ENCODE data around the gene ZNF93. TPM values are rescaled to one million over a fixed set of nuclear protein-coding genes. Genes with fewer than 3 reads are reported as not detected.
"Not testable (repeated sequence)": the region's sequence is repeated elsewhere in the genome, so short reads cannot be mapped to it uniquely, and the experiment has no call there.

The ZNF93 gene
- total and polyA plus RNA-seq, 4 donors, result 10.5 to 14.3 (median 11.2) TPM

GRCh38 chr19:19933432-19934314 lies 32.9 kb downstream of the ZNF93 start:
- WGBS (ENCODE audit: insufficient coverage), result no CpG with 5 or more reads among the region's 3 CpGs
- not testable (repeated sequence) for H3K36me3 ChIP-seq (ENCODE audit: control insufficient read depth, insufficient read depth, low read length); H3K27me3 ChIP-seq (ENCODE audit: control insufficient read depth, insufficient read depth, low read length); H3K4me3 ChIP-seq (ENCODE audit: low read depth, low read length); H3K4me1 ChIP-seq (ENCODE audit: control insufficient read depth, insufficient read depth, low read length); DNase-seq (ENCODE audit: low read depth in 4 of 6, low spot score in 6 of 6); H3K27ac ChIP-seq (ENCODE audit: low read depth, low read length)
- peaks cover 10% of the 10 kb centered on the region for H3K9me3 ChIP-seq (ENCODE audit: control insufficient read depth, insufficient read depth, low read length)

GRCh38 chr19:19937403-19937802 lies 36.7 kb downstream of the ZNF93 start:
- H3K4me1 ChIP-seq (ENCODE audit: control insufficient read depth, insufficient read depth, low read length), result no peaks in the 10 kb centered on the region
- H3K36me3 ChIP-seq (ENCODE audit: control insufficient read depth, insufficient read depth, low read length), result no peaks in the 10 kb centered on the region
- H3K9me3 ChIP-seq (ENCODE audit: control insufficient read depth, insufficient read depth, low read length), result peaks cover 5% of the 10 kb centered on the region
- DNase-seq (ENCODE audit: low read depth in 4 of 6, low spot score in 6 of 6), result no peak
- no peak overlapping the region for H3K4me3 ChIP-seq (ENCODE audit: low read depth, low read length)
- H3K27me3 ChIP-seq (ENCODE audit: control insufficient read depth, insufficient read depth, low read length), result no peaks in the 10 kb centered on the region
- H3K27ac ChIP-seq (ENCODE audit: low read depth, low read length), result no peak overlapping the region
- no CpG with 5 or more reads among the region's 2 CpGs for WGBS (ENCODE audit: insufficient coverage)

DNA sequence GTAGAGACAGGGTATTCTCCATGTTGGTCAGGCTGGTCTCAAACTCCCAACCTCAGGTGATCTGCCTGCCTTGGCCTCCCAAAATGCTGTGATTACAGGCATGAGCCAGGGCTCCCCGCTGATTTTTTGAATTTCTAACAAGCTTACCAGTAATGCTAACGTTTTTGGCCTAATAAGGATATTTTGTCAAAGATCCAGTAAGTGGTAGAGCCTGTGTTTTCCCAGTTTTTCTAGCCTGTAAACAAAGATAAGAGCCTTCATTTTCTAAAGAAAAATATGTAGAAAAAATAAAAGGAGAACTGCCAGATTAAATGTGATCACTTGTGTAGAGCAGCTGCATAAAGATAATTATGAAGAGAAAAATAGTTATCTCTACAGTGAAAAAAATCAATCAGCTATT lies 37.7 kb downstream of the ZNF93 start:
- H3K27ac ChIP-seq (ENCODE audit: low read depth, low read length), result no peak overlapping the region
- H3K9me3 ChIP-seq (ENCODE audit: control insufficient read depth, insufficient read depth, low read length), result peaks cover 4% of the 10 kb centered on the region
- H3K27me3 ChIP-seq (ENCODE audit: control insufficient read depth, insufficient read depth, low read length), result no peaks in the 10 kb centered on the region
- no peak overlapping the region for H3K4me3 ChIP-seq (ENCODE audit: low read depth, low read length)
- H3K36me3 ChIP-seq (ENCODE audit: control insufficient read depth, insufficient read depth, low read length), result no peaks in the 10 kb centered on the region
- no peak for DNase-seq (ENCODE audit: low read depth in 4 of 6, low spot score in 6 of 6)
- no peaks in the 10 kb centered on the region for H3K4me1 ChIP-seq (ENCODE audit: control insufficient read depth, insufficient read depth, low read length)
- WGBS (ENCODE audit: insufficient coverage), result no CpG with 5 or more reads among the region's 2 CpGs

DNA sequence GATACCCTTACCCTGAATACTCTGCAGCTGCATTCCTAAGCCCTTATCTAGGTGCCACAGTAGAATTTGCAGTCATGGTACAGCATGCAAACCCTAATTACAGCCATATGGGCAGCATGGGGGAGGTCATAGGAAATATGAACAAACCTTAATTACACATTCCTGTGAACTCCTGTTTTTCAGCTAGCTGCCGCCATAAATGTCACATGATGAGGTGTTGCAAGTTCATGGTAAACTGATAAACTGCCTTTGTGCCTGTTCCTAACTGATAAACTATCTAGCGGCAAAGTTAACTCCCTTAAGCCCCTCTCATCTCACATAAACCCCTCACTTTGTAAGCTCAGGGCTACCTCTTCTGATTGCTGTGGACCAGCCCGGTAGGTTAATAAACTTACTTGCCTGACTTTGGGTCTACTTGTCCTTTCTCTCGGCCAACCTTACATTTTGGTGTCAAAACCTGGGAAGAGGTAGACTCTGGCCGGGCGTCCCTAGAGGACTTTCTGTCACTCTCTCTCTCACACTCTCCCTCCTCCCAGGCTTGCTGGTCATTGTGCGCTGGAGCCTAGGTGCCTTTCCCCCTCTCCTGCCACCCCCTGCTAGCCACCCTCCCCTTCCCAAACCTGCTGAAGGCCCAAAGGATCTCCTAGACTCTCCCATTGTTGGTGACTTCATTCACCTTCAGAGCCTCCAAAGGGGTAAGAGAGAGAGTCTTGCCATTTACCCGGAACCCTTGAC lies 43.3 kb downstream of the ZNF93 start:
- no peak overlapping the region for H3K27ac ChIP-seq (ENCODE audit: low read depth, low read length)
- WGBS (ENCODE audit: insufficient coverage), result 91% methylated on average over 7 of the region's 8 CpGs
- H3K4me3 ChIP-seq (ENCODE audit: low read depth, low read length), result no peak overlapping the region

GRCh38 chr19:19944583-19944880 lies 43.8 kb downstream of the ZNF93 start:
- DNase-seq (ENCODE audit: low read depth in 4 of 6, low spot score in 6 of 6), result no peak
- 96% methylated on average over 3 of the region's 3 CpGs for WGBS (ENCODE audit: insufficient coverage)
- Histone ChIP-seq H3K4me3 (ENCODE audit: low read depth, low read length) (no peak overlapping the region), H3K27ac (ENCODE audit: low read depth, low read length) (no peak overlapping the region), H3K27me3 (ENCODE audit: control insufficient read depth, insufficient read depth, low read length) (no peaks in the 10 kb centered on the region), H3K36me3 (ENCODE audit: control insufficient read depth, insufficient read depth, low read length) (no peaks in the 10 kb centered on the region), H3K4me1 (ENCODE audit: control insufficient read depth, insufficient read depth, low read length) (no peaks in the 10 kb centered on the region), H3K9me3 (ENCODE audit: control insufficient read depth, insufficient read depth, low read length) (no peaks in the 10 kb centered on the region)

More for the DNA sequence above, 43.3 kb downstream of the ZNF93 start:
- Histone ChIP-seq H3K9me3 (ENCODE audit: control insufficient read depth, insufficient read depth, low read length) (no peaks in the 10 kb centered on the region), H3K36me3 (ENCODE audit: control insufficient read depth, insufficient read depth, low read length) (no peaks in the 10 kb centered on the region), H3K4me1 (ENCODE audit: control insufficient read depth, insufficient read depth, low read length) (no peaks in the 10 kb centered on the region), H3K27me3 (ENCODE audit: control insufficient read depth, insufficient read depth, low read length) (no peaks in the 10 kb centered on the region)
- DNase-seq (ENCODE audit: low read depth in 4 of 6, low spot score in 6 of 6), result no peak

DNA sequence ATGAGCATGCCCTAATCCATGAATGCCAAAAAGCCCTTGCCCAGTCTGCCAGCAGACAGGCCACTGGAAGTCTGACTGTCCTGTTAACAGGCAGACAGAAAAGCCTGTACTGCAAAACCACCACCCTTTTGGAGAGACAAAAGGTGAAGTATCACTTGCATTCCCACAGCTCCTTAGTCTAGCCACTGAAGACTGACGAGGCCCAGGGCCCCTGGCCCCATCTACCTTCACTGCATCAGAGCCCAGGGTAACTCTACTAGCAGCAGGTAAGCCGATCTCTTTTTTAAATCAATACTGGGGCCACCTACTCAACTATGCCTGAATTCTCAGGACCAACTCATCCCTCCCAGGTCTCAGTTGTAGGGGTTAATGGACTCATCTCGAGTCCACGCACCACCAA lies 45.5 kb downstream of the ZNF93 start:
- H3K36me3 ChIP-seq (ENCODE audit: control insufficient read depth, insufficient read depth, low read length), result no peaks in the 10 kb centered on the region
- no peaks in the 10 kb centered on the region for H3K4me1 ChIP-seq (ENCODE audit: control insufficient read depth, insufficient read depth, low read length)
- H3K27ac ChIP-seq (ENCODE audit: low read depth, low read length), result no peak overlapping the region
- H3K27me3 ChIP-seq (ENCODE audit: control insufficient read depth, insufficient read depth, low read length), result no peaks in the 10 kb centered on the region
- H3K4me3 ChIP-seq (ENCODE audit: low read depth, low read length), result no peak overlapping the region
- DNase-seq (ENCODE audit: low read depth in 4 of 6, low spot score in 6 of 6), result no peak
- H3K9me3 ChIP-seq (ENCODE audit: control insufficient read depth, insufficient read depth, low read length), result no peaks in the 10 kb centered on the region
- WGBS (ENCODE audit: insufficient coverage), result 91% methylated on average over 4 of the region's 4 CpGs

DNA sequence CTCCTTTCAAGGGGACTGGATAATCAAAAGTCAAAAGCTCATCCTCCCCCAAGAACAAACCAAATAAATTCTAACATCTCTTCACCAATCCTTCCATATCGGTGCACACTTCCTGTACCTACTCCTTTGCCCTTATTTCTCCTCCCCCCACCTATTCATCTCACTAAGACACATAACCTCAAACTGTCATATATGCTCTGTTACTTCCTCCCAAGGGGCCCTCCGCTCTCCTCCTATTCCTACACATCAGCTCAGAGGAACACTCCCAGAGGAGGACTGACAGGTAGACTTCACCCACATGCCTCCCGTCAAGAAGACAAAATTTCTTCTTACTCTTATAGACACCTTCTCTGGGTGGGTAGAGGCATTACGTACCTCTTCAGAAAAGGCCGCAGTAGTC lies 48.1 kb downstream of the ZNF93 start:
- 87% methylated on average over 5 of the region's 5 CpGs for WGBS (ENCODE audit: insufficient coverage)
- no peak for DNase-seq (ENCODE audit: low read depth in 4 of 6, low spot score in 6 of 6)
- H3K4me3 ChIP-seq (ENCODE audit: low read depth, low read length), result no peak overlapping the region
- no peak overlapping the region for H3K27ac ChIP-seq (ENCODE audit: low read depth, low read length)
- no peaks in the 10 kb centered on the region for H3K36me3 ChIP-seq (ENCODE audit: control insufficient read depth, insufficient read depth, low read length)
- no peaks in the 10 kb centered on the region for H3K9me3 ChIP-seq (ENCODE audit: control insufficient read depth, insufficient read depth, low read length)
- no peaks in the 10 kb centered on the region for H3K4me1 ChIP-seq (ENCODE audit: control insufficient read depth, insufficient read depth, low read length)
- no peaks in the 10 kb centered on the region for H3K27me3 ChIP-seq (ENCODE audit: control insufficient read depth, insufficient read depth, low read length)

GRCh38 chr19:19955208-19955607 lies 54.5 kb downstream of the ZNF93 start:
- H3K9me3 ChIP-seq (ENCODE audit: control insufficient read depth, insufficient read depth, low read length), result no peaks in the 10 kb centered on the region
- H3K27ac ChIP-seq (ENCODE audit: low read depth, low read length), result no peak overlapping the region
- DNase-seq (ENCODE audit: low read depth in 4 of 6, low spot score in 6 of 6), result no peak
- H3K4me1 ChIP-seq (ENCODE audit: control insufficient read depth, insufficient read depth, low read length), result peaks cover 7% of the 10 kb centered on the region
- H3K4me3 ChIP-seq (ENCODE audit: low read depth, low read length), result no peak overlapping the region
- WGBS (ENCODE audit: insufficient coverage), result 100% methylated on average over 2 of the region's 9 CpGs
- no peaks in the 10 kb centered on the region for H3K27me3 ChIP-seq (ENCODE audit: control insufficient read depth, insufficient read depth, low read length)
- no peaks in the 10 kb centered on the region for H3K36me3 ChIP-seq (ENCODE audit: control insufficient read depth, insufficient read depth, low read length)

GRCh38 chr19:19956434-19957075 lies 55.8 kb downstream of the ZNF93 start:
- Histone ChIP-seq H3K36me3 (ENCODE audit: control insufficient read depth, insufficient read depth, low read length) (no peaks in the 10 kb centered on the region), H3K4me1 (ENCODE audit: control insufficient read depth, insufficient read depth, low read length) (peaks cover 7% of the 10 kb centered on the region), H3K27me3 (ENCODE audit: control insufficient read depth, insufficient read depth, low read length) (no peaks in the 10 kb centered on the region), H3K27ac (ENCODE audit: low read depth, low read length) (no peak overlapping the region), H3K4me3 (ENCODE audit: low read depth, low read length) (peak overlapping the region; percentile 2), H3K9me3 (ENCODE audit: control insufficient read depth, insufficient read depth, low read length) (no peaks in the 10 kb centered on the region)
- WGBS (ENCODE audit: insufficient coverage), result 17% methylated on average over 12 of the region's 15 CpGs
- DNase-seq (ENCODE audit: low read depth in 4 of 6, low spot score in 6 of 6), result peak in 5 of 6 donors; percentile 18 to 93 (median 31)

Measured in spinal cord (tissue), 10 donors.